Measurements from ENCODE around the gene CAPN15.

DNA sequence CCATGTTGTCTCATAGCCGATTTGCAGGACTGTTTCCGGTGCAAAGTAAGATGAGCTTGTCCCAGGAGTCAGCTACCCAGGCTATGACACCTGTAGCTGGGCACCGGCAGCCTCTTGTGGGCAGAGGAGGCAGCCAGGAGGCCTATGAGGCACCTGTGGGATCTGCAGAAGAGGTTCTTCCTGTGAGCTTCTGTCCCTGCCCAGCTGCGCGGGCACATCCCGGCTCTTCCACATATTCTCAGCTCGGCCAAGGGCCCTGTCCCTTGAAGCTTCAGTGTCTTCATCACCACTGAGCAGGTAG, 21.3 kb upstream of the CAPN15 start:
- TF ChIP-seq CTCF (conservative IDR thresholded peaks at IDR 0.05 in 1 of 2, IDR thresholded peaks at IDR 0.05 in 1 of 2; ENCODE audit: extremely low read depth in 1 of 2, insufficient read depth in 1 of 2, low read depth in 1 of 2, low read length in 2 of 2): no peak
- TF ChIP-seq EZH2 (IDR thresholded peaks at IDR 0.05; ENCODE audit: borderline replicate concordance, low read length): no peak
